NCI-H1092 (cell line): ENCODE measurements around the gene NXNL1.
"Not testable (repeated sequence)": the region's sequence is repeated elsewhere in the genome, so short reads cannot be mapped to it uniquely, and the experiment has no call there.

ENCODE experiments used
- DNase-seq: peaks from one replicate; lab custom pipeline; 2025; lab: John Stamatoyannopoulos, UW

Gene NXNL1

DNA sequence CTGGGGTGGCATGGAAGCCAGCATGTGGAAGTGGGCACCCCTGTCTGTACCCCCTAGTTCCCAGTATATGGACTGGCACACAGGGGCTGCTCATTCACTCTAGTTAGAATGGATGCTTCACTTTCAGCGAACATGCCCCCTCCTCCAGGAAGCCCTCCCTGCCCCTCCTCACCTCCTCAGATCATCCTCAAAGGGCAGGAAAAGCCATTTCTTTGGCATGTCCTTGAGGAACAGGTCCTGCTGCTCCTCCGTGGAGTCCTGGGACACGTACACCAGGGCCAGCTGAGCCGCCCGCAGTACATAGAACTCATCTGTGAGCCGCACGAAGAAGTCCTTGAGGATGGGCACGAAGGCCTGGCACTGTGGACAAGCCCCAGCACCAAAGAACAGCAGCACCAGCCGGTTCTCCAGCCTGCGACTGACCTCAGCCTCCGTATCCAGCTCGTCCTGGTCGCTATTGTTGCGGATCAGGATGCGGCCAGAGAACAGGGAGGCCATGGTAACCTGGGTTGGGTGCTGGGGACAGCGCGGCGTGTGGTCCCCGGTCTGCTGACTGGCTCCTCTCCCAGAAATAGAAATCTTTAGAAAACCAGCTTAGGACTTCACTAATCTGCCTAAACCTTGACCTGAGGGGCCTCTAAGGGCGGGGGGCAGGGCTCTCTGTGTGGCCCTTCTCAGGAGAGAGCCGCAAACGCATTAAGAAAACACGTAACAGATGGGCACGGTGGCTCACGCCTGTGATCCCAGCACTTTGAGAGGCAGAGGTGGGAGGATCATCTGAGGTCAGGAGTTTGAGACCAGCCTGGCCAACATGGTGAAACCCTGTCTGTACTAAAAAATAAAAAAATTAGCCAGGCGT, at the start of gene NXNL1:
NXNL1 (minus strand) TSS at position 555 of the 859 bp plus-strand sequence; CDS start at position 498, 57 bp downstream.
- DNase-seq: no peak

- DNase-seq: not testable (repeated sequence)
Measured at GRCh38 chr19:17508558-17508933, 47.8 kb upstream of the NXNL1 start.

DNA sequence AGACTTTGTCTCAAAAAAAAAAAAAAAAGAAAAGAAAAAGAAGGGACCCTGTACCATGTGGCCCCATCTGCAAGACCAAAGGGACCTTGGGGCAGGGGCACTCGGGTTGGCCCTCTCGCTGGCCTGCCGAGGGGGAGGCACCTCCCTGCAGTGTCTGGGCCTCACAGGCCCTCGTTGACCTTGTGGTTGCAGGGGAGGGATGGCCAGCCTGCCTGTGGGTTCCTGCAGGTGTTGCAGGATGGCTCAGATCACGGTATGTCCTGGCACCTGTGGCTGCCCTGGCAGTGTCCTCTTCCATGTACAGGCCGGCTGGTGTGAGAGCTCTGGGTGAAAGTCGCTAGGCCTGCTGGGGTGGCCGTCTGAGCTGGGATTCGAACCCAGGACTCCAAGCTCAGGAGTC, 46.0 kb upstream of the NXNL1 start:
- no peak for DNase-seq

DNA sequence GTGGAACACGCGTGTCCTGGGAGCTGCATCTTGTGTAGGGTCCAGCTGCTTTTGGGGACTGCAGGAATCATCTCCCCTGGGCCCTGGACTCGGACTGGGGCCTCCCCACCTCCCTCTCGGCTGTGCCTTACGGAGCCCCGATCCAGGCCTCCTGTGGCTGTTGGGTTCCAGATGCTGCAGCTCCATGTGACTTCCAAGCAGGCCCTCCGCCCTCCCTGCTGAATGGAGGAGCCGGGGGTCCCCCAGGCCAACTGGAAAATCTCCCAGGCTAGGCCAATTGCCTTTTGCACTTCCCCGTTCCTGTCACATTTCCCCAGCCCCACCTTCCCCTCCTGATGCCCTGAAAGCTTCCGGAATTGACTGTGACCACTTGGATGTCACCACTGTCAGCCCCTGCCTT, 44.5 kb upstream of the NXNL1 start:
- no peak for DNase-seq

- DNase-seq: no peak
Measured at GRCh38 chr19:17504456-17504855, 43.7 kb upstream of the NXNL1 start.

GRCh38 chr19:17504030-17504429, 43.3 kb upstream of the NXNL1 start:
- no peak for DNase-seq

DNA sequence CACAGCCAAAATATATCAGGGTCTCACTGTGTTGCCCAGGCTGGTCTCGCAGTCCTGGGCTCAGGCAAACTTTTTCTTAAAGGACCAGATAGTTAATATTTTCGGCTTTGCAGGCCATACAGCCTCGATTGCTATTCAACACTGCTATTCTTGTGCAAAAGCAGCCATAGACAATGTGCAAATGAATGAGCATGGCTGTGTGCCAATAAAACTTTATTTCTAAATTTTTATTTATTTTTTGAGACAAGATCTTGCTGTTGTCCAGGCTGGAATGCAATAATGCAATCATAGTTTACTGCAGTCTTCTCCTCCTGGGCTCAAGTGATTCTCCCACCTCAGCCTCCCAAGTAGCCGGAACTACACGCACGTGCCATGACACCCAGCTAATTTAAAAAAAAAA, 42.5 kb upstream of the NXNL1 start:
- no peak for DNase-seq

- no peak for DNase-seq
Measured at GRCh38 chr19:17500447-17501198, 39.9 kb upstream of the NXNL1 start.

DNA sequence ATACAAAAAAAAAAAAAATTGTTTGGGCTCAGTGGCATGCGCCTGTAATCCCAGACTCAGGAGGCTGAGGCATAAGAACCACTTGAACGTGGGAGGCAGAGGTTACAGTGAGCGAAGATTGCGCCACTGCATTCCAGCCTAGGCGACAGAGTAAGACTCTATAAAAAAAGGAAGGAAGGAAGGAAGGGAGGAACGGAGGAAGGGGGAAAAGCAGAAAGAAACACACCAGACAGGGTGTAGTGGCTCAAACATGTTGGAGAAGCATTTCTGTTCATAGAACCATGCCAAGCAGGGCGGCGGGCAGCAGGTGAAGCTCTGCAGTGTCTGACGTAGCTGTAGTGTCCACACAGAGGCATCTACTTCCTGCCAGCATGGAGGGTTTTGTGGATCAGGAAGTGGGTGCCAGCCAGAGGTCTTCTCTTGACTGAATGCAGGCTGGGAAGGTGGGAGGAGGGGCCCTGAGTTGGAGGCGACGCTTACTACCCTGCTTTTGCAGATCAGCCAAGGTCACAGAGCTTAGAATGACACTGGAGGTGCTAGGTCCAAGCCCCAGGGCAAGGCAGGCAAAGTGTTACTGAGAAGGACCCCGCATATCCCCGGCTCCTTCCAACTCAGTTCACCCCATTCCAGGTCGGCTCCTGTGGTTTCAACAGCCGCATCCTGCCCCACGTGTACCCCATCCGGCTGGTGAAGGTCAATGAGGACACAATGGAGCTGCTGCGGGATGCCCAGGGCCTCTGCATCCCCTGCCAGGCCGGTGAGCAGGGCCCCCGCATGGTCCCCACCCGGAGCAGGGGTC, 39.1 kb upstream of the NXNL1 start:
- peak; percentile 23 for DNase-seq

DNA sequence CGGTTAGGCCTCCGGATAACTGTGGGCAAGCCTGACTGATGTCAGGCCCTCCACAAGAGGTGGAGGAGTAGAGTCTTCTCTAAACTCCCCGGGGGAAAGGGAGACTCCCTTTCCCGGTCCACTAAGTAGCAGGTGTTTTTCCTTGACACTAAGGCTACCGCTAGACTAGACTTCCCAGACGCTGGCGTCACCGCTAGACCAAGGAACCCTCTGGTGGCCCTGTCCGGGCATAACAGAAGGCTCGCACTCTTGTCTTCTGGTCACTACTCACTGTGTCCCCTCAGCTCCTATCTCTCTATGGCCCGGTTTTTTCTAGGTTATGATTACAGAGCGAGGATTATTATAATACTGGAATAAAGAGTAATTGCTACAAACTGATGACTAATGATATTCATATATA, 38.3 kb upstream of the NXNL1 start:
- not testable (repeated sequence) for DNase-seq

- no peak for DNase-seq
Measured at GRCh38 chr19:17497149-17497798, 36.5 kb upstream of the NXNL1 start.

DNA sequence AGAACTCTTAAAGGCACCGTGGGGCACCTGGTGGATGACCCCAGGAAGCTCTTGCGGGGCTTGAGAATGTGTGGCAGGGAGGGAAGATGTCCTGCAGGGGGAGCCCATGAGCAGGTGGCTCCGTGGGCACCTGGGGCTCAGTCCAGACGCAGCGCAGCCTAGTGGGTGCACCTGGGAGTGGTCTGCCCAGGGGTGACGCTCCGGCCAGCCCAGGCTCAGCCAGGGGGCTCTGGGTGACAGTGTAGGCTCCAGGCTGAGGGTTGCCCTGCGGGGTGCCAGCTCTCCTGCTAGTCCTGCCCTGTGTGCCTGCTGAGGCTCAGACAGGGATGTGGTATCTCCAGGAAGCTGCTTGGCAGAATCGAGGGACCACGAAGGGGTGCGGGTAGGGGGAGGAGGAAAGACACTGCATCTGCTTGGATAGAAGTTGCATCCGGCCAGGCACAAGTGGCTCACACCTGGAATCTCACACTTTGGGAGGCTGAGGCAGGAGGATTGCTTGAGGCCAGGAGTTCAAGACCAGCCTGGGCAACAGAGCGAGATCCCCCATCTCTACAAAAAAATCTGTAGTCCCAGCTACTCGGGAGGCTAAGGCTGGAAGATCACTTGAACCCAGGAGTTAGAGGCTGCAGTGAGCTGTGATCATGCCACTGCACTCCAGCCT, 35.7 kb upstream of the NXNL1 start:
- DNase-seq: peak; percentile 61

DNA sequence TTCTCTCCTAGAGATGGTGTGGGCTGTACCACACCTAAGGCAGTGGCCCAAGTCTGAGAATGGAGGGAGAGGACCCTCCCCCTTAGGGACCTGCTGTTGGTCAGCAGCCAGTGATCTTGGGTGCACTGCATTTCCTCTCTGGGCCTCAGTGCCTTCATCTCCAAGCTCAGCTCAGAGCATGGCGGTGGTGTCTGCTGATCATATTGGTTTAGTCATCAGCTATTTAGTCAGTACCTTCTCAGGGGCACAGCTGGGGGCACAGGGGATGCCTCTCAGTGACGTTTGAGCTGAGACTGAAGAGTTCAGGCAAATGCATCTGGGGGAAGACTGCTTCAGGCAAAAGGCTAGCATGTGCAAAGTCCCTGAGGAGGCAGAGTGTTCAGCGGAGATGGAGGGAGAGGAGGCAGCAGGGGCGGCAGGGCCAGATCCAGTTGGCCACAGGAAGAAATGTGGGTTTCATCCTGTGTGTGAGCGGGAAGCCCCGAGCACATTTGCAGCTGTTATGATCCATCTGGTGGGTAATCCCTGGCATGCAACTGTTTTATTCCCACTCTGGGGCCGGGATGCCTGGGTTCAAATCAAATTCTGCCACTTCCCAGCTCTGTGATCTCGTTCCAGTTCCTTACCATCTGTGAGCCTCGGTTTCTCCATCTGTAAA, 35.0 kb upstream of the NXNL1 start:
- DNase-seq: no peak

DNA sequence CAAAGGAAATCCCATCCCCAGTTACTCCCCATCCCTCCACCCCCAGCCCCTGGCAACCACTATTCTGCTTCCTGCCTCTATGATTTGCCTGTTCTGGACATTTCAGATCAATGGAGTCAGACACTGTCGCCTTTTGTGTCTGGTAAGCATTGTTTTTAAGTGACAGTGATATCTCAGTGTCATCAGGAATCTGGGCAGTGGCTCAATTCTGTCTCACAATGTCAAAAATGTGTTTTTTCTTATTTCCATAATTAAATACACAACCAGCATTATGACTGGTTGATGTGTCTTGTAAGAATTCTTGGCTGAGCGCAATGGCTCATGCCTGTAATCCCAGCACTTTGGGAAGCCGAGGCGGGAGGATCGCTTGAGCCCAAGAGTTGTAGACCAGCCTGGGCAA, 30.6 kb upstream of the NXNL1 start:
- DNase-seq: no peak

DNA sequence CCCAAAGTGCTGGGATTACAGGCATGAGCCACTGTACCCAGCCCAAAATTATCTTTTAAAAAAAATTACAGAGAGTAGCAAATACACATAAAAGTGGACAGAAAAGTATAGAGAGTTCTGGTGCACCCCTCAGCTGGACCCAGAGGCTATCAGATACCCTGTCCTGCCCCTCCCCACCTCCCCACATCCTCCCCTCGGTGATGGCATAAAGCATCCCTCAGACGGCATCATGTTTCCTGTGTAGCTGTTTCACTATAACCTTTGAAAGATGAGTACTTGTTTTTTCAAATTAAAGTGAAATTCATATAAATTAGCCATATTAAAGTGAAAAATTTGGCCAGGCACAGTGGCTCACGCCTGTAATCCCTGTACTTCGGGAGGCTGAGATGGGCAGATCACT, 29.7 kb upstream of the NXNL1 start:
- no peak for DNase-seq

- DNase-seq: no peak
Measured at GRCh38 chr19:17489392-17490030, 28.8 kb upstream of the NXNL1 start.

- no peak for DNase-seq
Measured at GRCh38 chr19:17488593-17489391, 28.1 kb upstream of the NXNL1 start.

- DNase-seq: no peak
Measured at GRCh38 chr19:17487284-17488121, 26.8 kb upstream of the NXNL1 start.
